NCI-H446 (cell line): ENCODE data around the gene MOB2.
A peak's percentile ranks its signal among the peaks of the same experiment; 100 is the strongest.

Source experiments
- DNase-seq, 2 experiments: peaks; one replicate each; lab custom pipeline; 2025; lab: John Stamatoyannopoulos, UW

The MOB2 gene, protein sequence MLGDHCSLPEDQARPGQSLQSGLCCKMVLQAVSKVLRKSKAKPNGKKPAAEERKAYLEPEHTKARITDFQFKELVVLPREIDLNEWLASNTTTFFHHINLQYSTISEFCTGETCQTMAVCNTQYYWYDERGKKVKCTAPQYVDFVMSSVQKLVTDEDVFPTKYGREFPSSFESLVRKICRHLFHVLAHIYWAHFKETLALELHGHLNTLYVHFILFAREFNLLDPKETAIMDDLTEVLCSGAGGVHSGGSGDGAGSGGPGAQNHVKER

DNA sequence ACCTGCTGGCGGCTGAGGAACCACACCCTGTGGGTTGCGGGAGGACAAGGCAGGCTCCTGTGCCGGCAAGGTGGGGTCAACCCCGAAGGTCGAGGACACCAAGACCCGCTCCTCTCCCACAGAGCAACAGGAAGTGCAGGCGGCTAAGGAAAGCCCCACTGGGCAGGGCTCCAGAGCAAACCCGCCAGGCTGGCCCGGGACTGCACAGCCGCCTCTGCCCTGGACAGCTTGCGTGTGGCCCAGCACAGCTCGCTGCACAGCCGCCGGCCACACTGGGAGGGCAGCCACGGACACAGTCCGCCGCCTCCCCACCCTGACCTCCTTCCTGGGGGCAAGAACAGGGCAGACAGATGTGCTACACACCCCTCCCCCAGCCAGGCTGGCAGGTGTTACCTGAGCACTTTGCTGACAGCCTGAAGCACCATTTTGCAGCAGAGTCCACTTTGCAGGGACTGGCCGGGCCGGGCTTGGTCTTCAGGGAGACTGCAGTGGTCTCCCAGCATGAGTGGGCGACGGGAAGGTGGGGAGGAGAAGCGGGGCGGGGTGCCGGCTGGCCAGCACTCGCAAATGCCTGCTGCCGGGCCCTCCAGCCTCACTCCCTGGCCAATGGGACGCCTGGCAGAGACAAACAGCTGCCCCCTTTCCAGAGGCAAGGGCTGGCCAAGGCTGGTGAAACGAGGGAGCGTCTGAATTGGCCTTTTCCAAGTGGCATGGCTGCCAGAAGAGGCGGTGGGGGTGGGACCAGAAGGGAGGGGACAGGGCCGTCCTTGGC is at the start of gene MOB2:
TSS of gene MOB2 (minus strand) at position 726 of the 772 bp plus-strand sequence. CDS start at position 503, 223 bp downstream.
- DNase-seq, result no peak

DNA sequence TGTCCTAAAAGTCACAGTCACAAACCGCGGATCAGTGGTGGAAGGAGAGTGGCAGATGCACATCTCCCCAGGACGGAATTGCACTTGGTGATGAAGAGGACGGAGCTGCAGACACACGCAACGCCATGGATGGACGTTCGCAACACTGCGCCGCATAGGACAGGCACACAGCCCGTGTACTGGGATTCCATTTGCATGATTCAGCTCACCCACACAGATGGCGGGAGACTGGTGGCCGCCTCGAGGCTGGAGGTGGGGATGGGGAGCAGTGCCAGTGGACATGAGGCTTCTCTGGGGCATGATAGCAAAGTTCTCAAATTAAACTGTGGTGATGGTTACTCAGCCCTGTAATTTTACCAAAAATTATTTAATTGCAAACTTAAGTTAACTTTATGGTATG is 48.1 kb upstream of the MOB2 start:
- no peak for DNase-seq

DNA sequence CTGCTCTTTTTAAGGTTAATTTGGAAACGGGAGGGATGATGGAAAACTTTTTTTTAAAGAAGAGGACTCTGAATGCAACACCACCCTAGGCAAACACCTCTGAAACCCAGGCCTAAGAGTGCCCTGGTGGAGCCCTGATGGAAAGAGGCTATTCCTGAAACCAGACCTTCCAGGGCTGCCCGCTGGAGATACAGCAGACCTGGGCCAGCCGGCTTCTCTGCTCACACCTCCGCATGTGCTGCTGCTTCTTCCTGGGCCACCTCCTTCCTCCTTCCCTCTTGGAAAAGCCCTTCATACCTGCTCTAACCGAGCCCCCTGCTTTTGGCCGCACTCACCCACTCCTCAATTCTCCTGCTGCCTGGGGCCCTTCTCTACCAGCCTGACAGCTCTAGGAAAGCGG is 47.6 kb upstream of the MOB2 start:
- no peak for DNase-seq

DNA sequence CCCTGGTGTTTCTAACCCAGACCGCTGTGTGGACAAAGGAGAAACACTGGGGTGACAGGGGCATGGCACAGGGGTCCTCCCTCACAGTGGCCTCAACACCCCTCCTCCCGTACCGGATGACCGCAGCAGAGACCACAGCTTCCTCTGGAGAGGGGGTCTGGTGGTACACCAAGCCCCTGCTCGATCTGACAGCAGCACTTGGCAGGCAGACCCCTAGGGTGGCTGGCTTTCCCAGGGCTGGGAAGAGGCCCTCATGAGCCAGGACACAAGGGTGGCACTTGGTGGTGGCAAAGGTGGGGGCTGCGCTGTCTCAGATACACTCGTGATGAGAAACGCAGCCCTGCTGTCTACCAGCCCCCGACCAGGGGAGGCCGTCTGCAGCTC is 46.8 kb upstream of the MOB2 start:
- DNase-seq, result no peak

DNA sequence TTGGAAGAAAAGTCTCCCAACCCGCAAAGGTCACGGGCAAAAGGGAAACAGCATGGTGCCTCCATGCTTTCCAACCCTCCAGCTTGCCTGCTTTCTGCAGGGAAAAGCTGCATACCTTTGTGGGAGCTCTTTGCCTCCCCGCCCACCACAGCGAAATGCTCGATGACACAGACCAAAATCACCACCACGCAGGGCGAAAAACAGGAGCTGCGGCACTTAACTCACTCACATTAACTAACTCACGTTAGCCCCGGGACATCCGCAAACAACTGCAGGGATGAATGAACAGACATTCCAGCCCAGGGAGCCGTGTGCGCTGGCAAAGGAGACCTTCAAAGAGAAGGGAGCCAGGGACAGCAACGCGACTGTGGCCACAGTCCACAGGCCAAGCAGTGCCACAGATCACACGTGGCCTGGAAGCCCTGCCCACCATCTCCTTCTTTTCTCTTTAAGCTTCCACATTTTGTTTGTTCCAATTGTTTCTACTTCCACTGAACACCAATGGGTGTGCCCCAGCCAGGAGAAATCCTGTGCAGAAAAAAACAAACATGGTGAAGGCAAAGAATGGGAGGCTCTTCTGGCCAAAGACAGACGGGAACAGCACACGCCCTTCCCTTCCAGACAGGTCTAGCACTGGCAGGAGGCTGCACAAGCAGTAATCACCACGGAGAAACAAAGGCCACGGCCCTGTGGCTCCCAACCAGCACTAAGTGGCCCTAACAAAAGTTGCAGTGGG is 46.2 kb upstream of the MOB2 start:
- DNase-seq, result peak; percentile 26 to 54

DNA sequence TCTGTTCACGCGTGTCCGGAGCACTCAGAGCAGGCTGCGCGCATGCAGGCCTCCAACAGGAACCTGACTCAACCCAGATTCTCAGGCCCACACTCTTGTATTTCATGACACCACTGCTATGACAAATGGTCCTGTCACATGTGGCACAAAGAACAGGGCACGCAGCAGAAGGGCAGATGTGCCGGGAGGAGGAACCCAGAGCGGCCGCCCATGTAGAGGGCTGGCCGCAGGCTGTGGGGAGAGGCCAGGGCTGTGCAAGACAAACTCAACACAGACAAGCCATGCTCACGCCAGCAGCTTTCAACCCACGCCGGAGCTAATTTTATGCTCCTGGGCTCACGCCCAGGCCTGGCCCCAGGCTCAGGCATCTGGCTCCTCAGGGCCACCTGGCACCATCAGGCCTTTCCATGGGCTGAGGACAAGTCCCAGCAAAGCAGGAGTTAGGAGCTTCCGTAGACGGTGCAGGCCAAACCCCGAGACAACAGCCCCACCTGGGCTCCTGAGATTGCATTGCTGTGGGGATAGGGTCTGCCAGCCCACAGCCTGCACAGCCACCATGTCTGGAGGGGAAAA is 45.5 kb upstream of the MOB2 start:
- peak; percentile 72 to 97 for DNase-seq

DNA sequence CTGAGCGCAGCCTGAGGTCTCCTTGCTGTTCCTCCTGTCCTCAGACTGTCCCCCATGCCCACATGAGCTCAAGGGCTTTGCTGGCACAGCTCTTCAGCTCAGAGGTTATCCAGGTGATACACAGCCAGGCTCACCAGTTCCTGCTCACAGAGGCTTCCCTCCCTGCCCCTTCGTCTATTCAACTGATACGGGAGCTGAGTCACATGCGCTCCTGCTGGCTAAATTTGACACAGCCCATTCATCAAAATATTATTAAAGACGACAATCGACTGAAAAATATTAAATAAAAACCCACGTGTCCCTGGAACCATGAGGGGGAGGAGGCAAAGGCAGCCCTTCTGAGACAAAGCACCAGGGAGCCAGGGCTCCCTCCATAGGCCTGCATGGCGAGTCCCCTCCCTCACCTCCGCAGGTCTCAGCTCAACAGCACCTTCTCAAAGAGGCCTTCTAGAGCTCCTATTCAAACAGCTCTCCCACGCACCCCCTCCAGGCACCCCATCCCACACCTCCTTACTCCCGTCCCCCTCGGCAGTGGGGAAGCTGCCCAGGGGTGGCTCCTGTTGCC is 45.0 kb upstream of the MOB2 start:
- peak; percentile 32 to 36 for DNase-seq

DNA sequence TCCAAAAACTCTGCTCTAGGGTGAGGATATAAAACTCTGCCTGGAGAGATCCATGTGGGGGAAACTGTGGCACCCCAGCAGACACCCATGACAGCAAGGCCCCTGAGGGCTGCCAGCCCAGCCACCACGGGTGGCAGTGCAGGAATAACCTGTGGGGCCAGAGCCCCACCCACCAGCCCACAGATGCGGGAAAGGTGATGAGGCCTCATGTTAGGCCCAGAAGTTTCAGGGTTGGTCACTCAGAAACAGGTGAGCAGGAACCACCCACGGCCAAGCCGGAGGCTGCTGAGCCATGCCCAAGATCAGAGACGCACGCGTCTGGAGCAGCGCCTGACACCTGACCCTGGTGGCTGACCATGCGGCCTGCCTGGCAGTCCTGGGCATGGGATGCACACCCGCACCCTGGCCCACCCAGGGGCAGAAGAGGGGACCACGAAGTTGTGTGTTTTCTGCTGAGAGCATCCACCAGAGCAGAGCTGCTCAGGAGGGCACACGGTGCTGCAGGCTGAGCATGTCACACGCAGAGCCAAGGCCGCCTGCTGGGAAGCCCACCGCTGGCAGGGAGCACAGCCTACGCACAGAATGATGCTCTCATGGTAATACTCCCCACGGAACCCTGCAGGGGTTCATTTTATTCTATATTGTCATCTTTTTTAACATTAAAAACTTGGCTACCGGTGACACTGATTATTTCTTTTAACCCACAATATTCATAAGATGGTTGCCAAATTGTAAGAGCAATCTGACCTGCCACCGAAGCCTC is 44.3 kb upstream of the MOB2 start:
- DNase-seq, result no peak

DNA sequence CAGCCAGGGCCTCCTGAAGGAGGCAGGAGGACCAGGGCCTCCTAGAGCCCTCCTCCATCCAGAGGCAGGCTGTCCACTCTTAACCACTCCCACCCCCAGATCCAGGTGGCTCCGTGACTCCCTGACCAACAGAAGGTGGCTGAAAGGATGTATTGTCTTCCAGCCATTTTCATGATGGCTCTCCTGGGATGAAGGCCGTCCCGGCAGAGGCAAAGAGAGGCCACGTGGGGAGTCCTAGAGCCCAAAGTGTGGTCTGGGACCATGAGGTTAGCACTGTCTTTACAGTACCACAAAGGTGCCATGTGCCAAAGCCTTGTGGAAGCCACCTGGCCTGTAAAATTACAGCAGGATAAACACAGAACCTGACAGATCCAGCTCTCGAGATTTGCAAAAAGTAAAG is 43.2 kb upstream of the MOB2 start:
- no peak for DNase-seq

DNA sequence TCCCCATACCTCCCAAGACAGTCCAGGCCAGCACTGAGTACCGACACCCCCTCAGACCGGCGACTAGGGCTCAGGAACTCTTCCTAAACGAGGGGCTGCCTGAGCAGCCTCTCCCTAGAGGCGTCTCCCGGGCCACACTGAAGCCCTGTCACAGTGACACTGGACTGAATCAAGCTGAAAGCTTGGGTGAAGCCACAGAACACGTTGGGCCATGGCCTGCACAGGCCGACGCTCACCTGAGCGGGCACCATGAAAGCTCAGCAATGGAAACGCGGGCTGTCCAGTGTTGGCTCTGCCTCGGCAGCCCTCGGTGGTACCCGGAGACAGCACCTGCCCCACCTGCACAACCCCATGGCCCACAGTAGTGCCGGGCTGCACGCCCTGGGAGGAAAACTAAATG is 42.7 kb upstream of the MOB2 start:
- DNase-seq, result no peak

DNA sequence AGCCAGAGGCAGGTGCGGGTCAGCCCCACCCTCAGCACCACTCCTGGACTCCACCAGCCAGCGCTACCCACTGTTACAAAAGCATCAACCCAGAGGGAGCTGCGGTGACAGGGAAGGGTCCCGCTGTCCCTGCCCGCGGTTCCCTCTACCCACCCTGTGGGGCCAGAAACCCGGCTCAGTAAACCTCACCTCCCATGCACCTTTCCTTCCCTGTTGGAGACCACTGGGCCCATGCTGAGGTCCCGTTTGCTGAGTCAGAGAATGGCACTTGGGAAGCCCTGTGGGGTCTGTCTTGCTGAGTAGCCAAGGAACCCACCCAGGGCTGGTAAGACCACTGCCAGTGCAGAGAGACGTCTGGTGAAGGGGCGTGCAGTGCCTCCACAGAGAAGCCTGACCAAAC is 42.1 kb upstream of the MOB2 start:
- DNase-seq, result no peak

DNA sequence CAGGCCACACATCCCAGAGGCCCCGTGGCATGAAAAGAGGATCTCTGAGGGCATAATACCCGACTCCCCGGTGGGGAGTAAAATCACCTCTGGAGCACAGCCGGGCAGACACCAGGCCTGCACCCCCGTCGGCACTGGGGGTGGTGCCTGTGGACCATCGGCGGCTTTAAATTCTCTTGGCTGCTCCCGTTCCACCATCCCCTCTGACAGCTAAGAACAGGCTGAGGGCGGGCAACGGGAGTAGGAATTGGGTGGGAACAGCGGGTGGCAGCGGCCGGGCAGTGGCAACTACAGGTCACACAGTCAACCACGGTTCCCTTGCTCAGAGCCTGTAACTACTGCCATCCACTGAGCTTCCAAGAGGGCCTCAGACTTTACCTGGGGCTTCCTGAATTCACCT is 40.2 kb upstream of the MOB2 start:
- DNase-seq, result no peak

DNA sequence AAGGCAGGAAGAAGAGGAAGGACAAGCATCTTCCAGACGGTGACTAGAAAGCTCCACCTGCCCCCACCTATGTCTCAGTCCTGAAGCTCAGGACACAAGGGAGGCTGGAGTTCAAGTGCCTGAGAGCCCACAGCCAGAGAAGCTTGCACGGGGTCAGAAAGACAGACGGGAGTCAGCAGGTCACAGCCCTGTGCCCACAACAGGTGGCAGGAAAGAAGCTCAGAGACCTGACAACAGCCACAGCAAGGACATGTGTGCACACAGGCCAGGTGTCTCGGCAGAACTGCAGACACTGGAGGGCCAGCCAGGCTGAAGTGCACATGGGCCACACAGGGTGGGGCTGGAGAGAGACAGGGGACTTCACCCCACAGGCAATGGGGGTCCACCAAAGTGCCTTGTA is 37.2 kb upstream of the MOB2 start:
- DNase-seq, result no peak

DNA sequence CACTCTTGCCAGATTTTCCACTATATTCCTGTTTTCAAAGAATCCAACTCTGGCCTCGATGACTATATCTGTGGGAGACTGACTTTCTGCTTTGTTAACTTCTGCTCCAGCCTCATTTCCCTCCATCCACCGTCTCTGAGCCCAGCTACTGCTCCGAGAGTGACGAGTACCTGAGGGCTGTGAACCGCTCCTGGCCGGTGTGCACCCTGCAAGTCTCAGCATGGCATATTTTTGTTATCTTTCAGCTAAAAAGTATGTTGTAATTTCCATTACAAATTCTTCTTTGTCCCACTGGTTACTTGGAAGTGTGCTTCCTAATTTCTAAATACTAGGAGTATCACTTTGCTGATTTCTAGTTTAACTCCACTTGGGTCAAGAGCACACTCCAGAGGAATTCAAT is 36.5 kb upstream of the MOB2 start:
- no peak for DNase-seq

DNA sequence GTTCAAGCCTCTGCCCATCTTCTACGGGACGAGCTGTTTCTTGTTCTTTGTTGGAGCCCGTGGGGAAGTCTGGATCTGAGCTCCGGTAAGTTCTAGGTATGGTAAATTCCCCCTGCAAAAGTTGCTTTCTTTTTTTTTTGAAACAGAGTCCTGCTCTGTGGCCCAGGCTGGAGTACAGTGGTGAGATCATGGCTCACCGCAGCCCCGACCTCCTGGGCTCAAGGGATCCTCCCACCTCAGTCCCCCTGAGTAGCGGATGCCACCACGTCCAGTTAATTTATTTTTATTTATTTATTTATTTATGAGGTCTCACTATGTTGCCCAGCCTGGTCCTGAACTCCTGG is 35.5 kb upstream of the MOB2 start:
- no peak for DNase-seq

DNA sequence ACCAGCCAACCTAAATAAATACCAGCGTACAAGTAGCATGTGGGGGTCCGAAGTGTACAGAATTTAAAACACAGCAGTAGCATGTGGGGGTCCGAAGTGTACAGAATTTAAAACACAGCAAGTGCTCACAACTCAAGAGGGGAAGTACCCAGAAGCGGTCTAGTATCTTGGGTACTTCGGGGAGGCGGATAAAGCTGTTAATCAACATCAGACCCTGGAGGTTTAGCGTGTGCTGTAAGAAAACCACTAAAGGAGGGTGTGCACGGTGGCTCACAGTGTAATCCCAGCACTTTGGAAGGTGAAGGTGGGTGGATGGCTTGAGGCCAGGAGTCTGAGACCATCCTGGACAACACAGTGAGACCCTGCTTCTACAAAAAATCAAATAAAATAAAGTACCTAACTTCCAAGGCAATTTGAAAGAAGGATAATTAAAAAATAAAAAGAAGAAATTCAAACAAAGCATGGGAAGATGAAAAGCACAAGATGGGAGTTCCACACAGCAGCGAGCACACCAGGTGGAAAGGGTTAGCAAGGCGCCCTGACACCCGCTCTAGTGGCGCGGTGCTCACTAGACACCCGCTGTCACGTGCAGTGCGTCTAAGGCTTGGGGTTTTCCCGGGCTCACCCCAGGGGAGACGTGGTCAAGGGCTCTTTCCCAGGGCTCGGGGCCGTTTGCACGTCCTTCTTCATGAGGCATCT is 35.0 kb upstream of the MOB2 start:
- no peak for DNase-seq

DNA sequence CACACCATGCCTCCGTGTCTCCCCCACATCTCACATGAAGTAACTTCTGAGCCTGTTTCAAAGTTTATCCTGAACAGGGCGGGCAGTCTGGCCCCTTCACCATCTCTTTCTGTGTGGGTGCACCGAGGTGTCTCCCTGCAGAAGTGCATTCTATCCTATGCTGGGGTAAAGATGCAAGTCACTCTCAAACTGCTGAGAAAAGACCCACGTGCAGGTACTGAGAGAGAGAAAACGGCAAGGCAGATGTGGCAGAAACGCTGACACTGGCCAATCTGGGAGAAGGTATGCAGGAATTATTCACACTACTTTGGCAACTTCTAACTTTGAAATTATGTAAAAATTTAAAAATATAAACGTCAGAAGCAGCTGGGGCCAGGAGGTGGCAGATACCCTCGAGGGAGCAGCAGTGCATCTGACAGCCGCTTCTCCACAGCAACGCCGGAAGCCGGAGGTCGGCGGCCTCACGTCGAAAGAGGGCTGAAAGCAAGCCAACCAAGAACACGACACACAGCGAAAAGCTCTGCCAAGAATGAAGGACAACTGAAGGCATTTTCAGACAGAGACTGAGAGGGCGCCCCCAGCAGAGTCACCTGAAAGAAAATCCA is 34.2 kb upstream of the MOB2 start:
- no peak for DNase-seq

DNA sequence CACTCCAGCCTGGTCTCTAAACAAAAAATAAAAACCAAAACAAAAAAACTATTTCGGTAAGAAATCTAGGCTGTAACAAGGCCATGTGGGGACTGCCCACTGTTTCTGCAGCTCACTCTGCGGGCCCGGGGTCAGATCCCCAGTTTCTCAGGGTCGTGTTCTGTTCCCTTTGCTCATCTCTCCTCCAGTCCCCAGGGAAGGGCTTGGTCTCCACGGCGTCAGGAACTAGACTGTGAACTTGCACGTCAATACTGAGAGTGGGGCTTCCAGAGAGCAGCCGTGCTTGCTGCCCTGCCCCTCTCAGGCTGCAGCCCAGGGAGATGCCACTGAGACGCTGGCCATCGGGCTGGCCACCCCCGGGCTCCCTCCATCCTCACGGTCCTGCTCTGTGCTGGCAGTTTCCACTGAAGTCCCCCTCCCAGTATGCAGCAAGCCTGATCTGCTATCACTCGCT is 33.7 kb upstream of the MOB2 start:
- no peak for DNase-seq

DNA sequence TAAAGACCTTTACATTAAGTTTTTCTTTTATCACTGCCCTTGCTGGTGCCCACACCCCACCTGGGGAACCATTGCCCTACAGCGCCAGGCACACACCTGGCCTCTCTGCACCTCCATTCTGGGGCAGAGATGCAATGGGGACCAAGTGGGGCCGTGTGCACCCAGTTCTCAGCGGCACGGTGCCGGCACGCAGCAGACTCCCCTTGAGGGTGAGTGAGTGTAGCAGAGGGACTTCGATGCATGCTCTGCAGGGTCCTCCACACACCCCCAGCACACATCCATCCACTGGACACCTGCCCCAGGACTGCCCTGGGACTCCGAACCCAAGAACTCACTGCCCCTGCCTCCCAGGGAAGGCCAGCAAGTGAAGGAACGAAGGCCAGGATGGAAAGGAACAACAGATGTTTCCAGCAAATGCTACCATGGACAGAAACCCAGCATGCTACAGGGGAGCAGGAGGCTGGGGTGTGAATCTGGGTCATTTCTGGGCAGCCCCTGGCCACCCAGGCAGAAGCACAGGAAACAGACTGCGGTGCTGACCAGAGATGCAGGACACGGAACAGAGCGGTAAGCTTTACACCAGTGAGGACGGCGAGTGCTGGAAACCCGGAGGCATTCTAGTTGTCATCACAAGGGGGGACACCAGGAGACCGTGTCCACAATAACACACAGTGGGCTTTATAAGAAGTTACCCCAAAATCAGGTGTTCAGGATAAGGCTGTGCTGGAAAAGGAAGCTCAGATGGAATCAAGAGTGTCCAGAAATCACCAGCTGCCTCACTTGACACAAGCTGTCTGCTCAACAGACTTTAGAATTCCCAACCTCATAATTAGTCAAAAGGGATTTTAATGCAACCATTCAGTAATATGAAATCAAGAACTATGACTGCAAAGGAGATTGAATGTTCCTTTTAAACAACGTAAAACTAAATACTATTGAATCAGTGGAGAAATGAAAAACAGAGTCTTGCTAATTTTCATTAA is 32.7 kb upstream of the MOB2 start:
- DNase-seq, result no peak
